ENCODE data around the gene GBGT1. TPM values are rescaled to one million over a fixed set of nuclear protein-coding genes. Genes with fewer than 3 reads are reported as not detected.

GBGT1 gene
- total and polyA plus RNA-seq, 9 of the 15 experiments (the other 6 are each of a cell fraction or from before 2014, with no cell fraction given), result 0.55 to 25.8 (median 13.7) TPM

GRCh38 chr9:133202145-133202513 lies 38.4 kb upstream of the GBGT1 start:
- ATAC-seq, result no peak
- H3K79me2 ChIP-seq (ENCODE audit: control insufficient read depth, insufficient read depth, low read length), result no peaks in the 10 kb centered on the region
- under 1% methylated on average over 11 of the region's 11 CpGs for WGBS (ENCODE audit: insufficient coverage, low coverage, missing lambda C conversion rate)
- TF ChIP-seq ZNF668 (CRISPR knock-in tag; IDR thresholded peaks at IDR 0.05), result no peak
- no peak for TF ChIP-seq ZBTB12 (CRISPR knock-in tag; IDR thresholded peaks at IDR 0.05)
- TF ChIP-seq HDAC6 (IDR thresholded peaks at IDR 0.05; ENCODE audit: low read depth, low read length), result no peak
- TF ChIP-seq SIX5 (IDR thresholded peaks at IDR 0.05; ENCODE audit: borderline replicate concordance in 1 of 2, insufficient read depth in 1 of 2, low read depth in 1 of 2, low read length in 2 of 2), result no peak
- no peak for TF ChIP-seq HMG20A (CRISPR knock-in tag; conservative IDR thresholded peaks at IDR 0.05)
- no peak for TF ChIP-seq HOMEZ (CRISPR knock-in tag; IDR thresholded peaks at IDR 0.05)
- TF ChIP-seq CTCF (IDR thresholded peaks at IDR 0.05 in 2 of 3, conservative IDR thresholded peaks at IDR 0.05 in 1 of 3; ENCODE audit: insufficient read depth in 2 of 3, low read depth in 1 of 3, low read length in 3 of 3), result no peak
- TF ChIP-seq TAF15 (IDR thresholded peaks at IDR 0.05; ENCODE audit: low read depth, low read length), result no peak
- no peak for TF ChIP-seq NFIC (IDR thresholded peaks at IDR 0.05)
- no peak for TF ChIP-seq CEBPZ (IDR thresholded peaks at IDR 0.05; ENCODE audit: borderline replicate concordance, low read depth, low read length)
- no peak for TF ChIP-seq HDAC2 (IDR thresholded peaks at IDR 0.05)
- no peak for TF ChIP-seq ZNF644 (tag; IDR thresholded peaks at IDR 0.05; ENCODE audit: low read depth)
- no peak for TF ChIP-seq ZNF551 (CRISPR knock-in tag; IDR thresholded peaks at IDR 0.05)
- no peak for TF ChIP-seq RBFOX2 (IDR thresholded peaks at IDR 0.05; ENCODE audit: low read depth, low read length)
- TF ChIP-seq FOXJ2 (tag; IDR thresholded peaks at IDR 0.05), result no peak

More at GRCh38 chr9:133202145-133202513, 38.4 kb upstream of the GBGT1 start:
- H3K36me3 ChIP-seq (ENCODE audit: control insufficient read depth, insufficient read depth, low read length), result no peaks in the 10 kb centered on the region
- no peaks in the 10 kb centered on the region for H3K9me3 ChIP-seq (replicated peaks; ENCODE audit: control insufficient read depth, insufficient read depth, low read depth, low read length)
- H3K4me2 ChIP-seq (ENCODE audit: insufficient read depth, low read length), result no peak overlapping the region
- no peaks in the 10 kb centered on the region for H3K9me1 ChIP-seq (ENCODE audit: control insufficient read depth, insufficient read depth, low read length)
- H2AFZ ChIP-seq (ENCODE audit: low read depth, low read length), result no peak overlapping the region
- peaks cover 49 to 85% of the 10 kb centered on the region in 2 experiments for H3K27me3 ChIP-seq (ENCODE audit: control insufficient read depth in 2 of 2, insufficient read depth in 2 of 2, low read length in 2 of 2)
- peak overlapping the region in 1 of 2 experiments; percentile 35; a peak in 1 of 4 replicates for H3K9ac ChIP-seq (ENCODE audit: insufficient read depth in 1 of 2, low read depth in 2 of 2, low read length in 2 of 2)
- POLR2A ChIA-PET, result interaction anchor here (0.6 to 1.1 kb wide), 4 partner anchors 10 to 253 kb away, joined by 3 to 4 read pairs (median 3); no protein-coding TSS in a partner anchor
- H3K27ac ChIP-seq (ENCODE audit: extremely low read depth, low read depth, low read length), result no peak overlapping the region
- no TSS peak for BruUV-seq (replicated peaks)
- H3K4me1 ChIP-seq (replicated peaks in 1 of 2; ENCODE audit: control insufficient read depth in 2 of 2, insufficient read depth in 2 of 2, low read length in 2 of 2), result peaks cover 0 to 22% of the 10 kb centered on the region in 2 experiments; a peak in 2 of 5 replicates
- in situ Hi-C loops (cut with MboI), result no loop called here
- H4K20me1 ChIP-seq (replicated peaks; ENCODE audit: control insufficient read depth, insufficient read depth, low read length), result no peaks in the 10 kb centered on the region; the same call in 1 of the 2 replicates
- intact Hi-C loops (cut with micrococcal nuclease), result no loop called here
- H3K4me3 ChIP-seq, result no peak overlapping the region
- DNase-seq (ENCODE audit: extremely low read depth in 1 of 4, low spot score in 3 of 4), result no peak
- CTCF ChIA-PET (ENCODE audit: low intra/inter-chr PET ratio), result no interaction called here
- FAIRE-seq, result no peak

Data from K562 (cell line).